Adrenal gland (tissue), 12 donors: Measurements from ENCODE around the gene SMYD1. TPM values are rescaled to one million over a fixed set of nuclear protein-coding genes. Genes with fewer than 3 reads are reported as not detected.

Source experiments
- DNase-seq, 7 donors: peaks; one replicate each; pipeline ENCODE4 v3.0.0-alpha.2; 2019 to 2020
- H3K27ac ChIP-seq, 5 donors: fragments of 200-600 bp; sonication (generic) in 4 of 5; 1 replicate in 3 of 5; 2 replicates in 2 of 5; pipeline versions ENCODE4 v1.5.1 to v1.8.0; 2016 to 2020; ENCODE audit warnings: mild to moderate bottlenecking in 1 of 5
- H3K27me3 ChIP-seq: fragments of 200-600 bp; 2 replicates; pipeline ENCODE4 v1.8.0; 2021
- H3K36me3 ChIP-seq, 2 donors: fragments of 200-600 bp; replicated peaks in 1 of 2; 1 replicate in 1 of 2; 2 replicates in 1 of 2; pipeline versions ENCODE4 v1.5.1 to v1.8.0; 2018 to 2022
- H3K4me1 ChIP-seq, 2 donors: fragments of 200-600 bp; replicated peaks in 1 of 2; 1 replicate in 1 of 2; 2 replicates in 1 of 2; pipeline versions ENCODE4 v1.5.1 to v1.8.0; 2018 to 2021
- H3K4me3 ChIP-seq, 4 donors: fragments of 200-600 bp; sonication (generic) in 3 of 4; one replicate each; pipeline ENCODE4 v1.5.1; 2016 to 2018
- H3K9me3 ChIP-seq, 3 donors: fragments of 200-600 bp; sonication (generic) in 1 of 3; replicated peaks in 1 of 3; 1 replicate in 2 of 3; 2 replicates in 1 of 3; pipeline versions ENCODE4 v1.5.1 to v1.8.0; 2016 to 2021
- CTCF ChIP-seq, 6 experiments: fragments of 450-650 bp in 4 of 6; fragments of 200-600 bp in 2 of 6; sonication (generic) in 1 of 6; IDR thresholded peaks; 1 replicate in 5 of 6; 2 replicates in 1 of 6; pipeline versions ENCODE4 v1.5.1 to v1.8.0; 2016 to 2021; ENCODE audit warnings: antibody characterized with exemption in 6 of 6, mild to moderate bottlenecking in 2 of 6, moderate library complexity in 1 of 6
- POLR2A ChIP-seq, 2 donors: fragments of 450-650 bp; IDR thresholded peaks; one replicate each; pipeline ENCODE4 v1.6.1; 2017; ENCODE audit warnings: antibody characterized with exemption in 2 of 2, mild to moderate bottlenecking in 2 of 2, moderate library complexity in 1 of 2
- WGBS, 4 donors: extraction: QIAGEN DNeasy Blood & Tissue Kit in 2 of 4; methylation state at CpG; one replicate each; pipeline versions ENCODE4 v1.1.5 to v1.1.7; 2013 to 2017; 5-methylcytosine and 5-hydroxymethylcytosine counted together
- intact Hi-C, 2 donors: fragments of 100-400 bp; cut with DNase I; formaldehyde crosslinking; loops; one replicate each; pipeline versions ENCODE4 v1.14.1 to v1.15.0; 2022 to 2023
- polyA plus RNA-seq, 3 donors: library from polyadenylated mRNA; stranded (reverse); fragments of 200-250 nt in 2 of 3; fragments of 350-450 nt in 1 of 3; fragmentation: Illumina TruSeq in 1 of 3; extraction: RNeasy Lipid Tissue Mini Kit (QIAGEN cat#74804) in 1 of 3; gene quantifications; one replicate each; pipeline ENCODE4 v1.2.3, GENCODE V29; 2013 to 2014
- total RNA-seq, 9 donors: library from RNA; depleted of rRNA in 4 of 9; stranded (reverse); fragments of >200 nt in 4 of 9; fragments of 120-200 nt in 1 of 9; fragmentation: NEBNext Ultra II Directional in 1 of 9; extraction: Animal tissue kit (Norgen Biotek cat#: 25700) in 1 of 9; gene quantifications; one replicate each; pipeline versions ENCODE4 v1.1.0 to v1.2.4, GENCODE V29; 2013 to 2023
- donor health status: healthy with polysubstance abuse.
- donor health status: Bipolar disorder and iron deficiency.
- donor health status: DM: yes; HTN: yes; CAD: no.
- donor health status: DM: no; HTN: no; CAD: no.
- donor health status: DM: no; HTN: no; CAD: no.
- donor health status: DM: yes; HTN: yes; CAD: no.

SMYD1 gene
- total and polyA plus RNA-seq, 12 donors, result under 0.01 to 0.34 (median 0.07) TPM; not detected in 8

- no peaks in the 10 kb centered on the region for H3K27me3 ChIP-seq
- H3K27ac ChIP-seq, result no peak overlapping the region
- no peak overlapping the region for H3K4me3 ChIP-seq
- H3K4me1 ChIP-seq, result no peaks in the 10 kb centered on the region
- TF ChIP-seq POLR2A (IDR thresholded peaks at IDR 0.05) (no peak), CTCF (IDR thresholded peaks at IDR 0.05) (no peak)
- DNase-seq, result no peak
- intact Hi-C loops, result no loop called here
- no peaks in the 10 kb centered on the region for H3K36me3 ChIP-seq
- WGBS, 4 donors, result 68 to 78% (median 73%) methylated on average over 4 of the region's 4 CpGs
- no peaks in the 10 kb centered on the region for H3K9me3 ChIP-seq
These were observed 41.2 kb downstream of the SMYD1 start for GRCh38 chr2:88108796-88109195.

GRCh38 chr2:88110830-88111229, 43.2 kb downstream of the SMYD1 start:
- 70 to 82% (median 76%) methylated on average over 2 of the region's 2 CpGs for WGBS, 4 donors
- H3K9me3 ChIP-seq, result no peaks in the 10 kb centered on the region
- no peaks in the 10 kb centered on the region for H3K27me3 ChIP-seq
- H3K27ac ChIP-seq, result no peak overlapping the region
- H3K4me3 ChIP-seq, result no peak overlapping the region
- H3K4me1 ChIP-seq, result no peaks in the 10 kb centered on the region
- H3K36me3 ChIP-seq, result no peaks in the 10 kb centered on the region
- intact Hi-C loops, result no loop called here
- no peak for TF ChIP-seq POLR2A (IDR thresholded peaks at IDR 0.05)
- TF ChIP-seq CTCF (IDR thresholded peaks at IDR 0.05), result no peak
- DNase-seq, result no peak

GRCh38 chr2:88113069-88113468, 45.4 kb downstream of the SMYD1 start:
- H3K27ac ChIP-seq, result no peak overlapping the region
- H3K36me3 ChIP-seq, result no peaks in the 10 kb centered on the region
- no peak for TF ChIP-seq POLR2A (IDR thresholded peaks at IDR 0.05)
- TF ChIP-seq CTCF (IDR thresholded peaks at IDR 0.05), result no peak
- H3K27me3 ChIP-seq, result no peaks in the 10 kb centered on the region
- no peak for DNase-seq
- no peak overlapping the region for H3K4me3 ChIP-seq
- H3K4me1 ChIP-seq, result no peaks in the 10 kb centered on the region
- intact Hi-C loops, result no loop called here
- WGBS, 4 donors, result 73 to 85% (median 83%) methylated on average over 2 of the region's 2 CpGs
- no peaks in the 10 kb centered on the region for H3K9me3 ChIP-seq

GRCh38 chr2:88114889-88115288, 47.3 kb downstream of the SMYD1 start:
- Histone ChIP-seq H3K4me3 (no peak overlapping the region), H3K27me3 (no peaks in the 10 kb centered on the region), H3K4me1 (no peaks in the 10 kb centered on the region), H3K9me3 (no peaks in the 10 kb centered on the region), H3K27ac (no peak overlapping the region), H3K36me3 (no peaks in the 10 kb centered on the region)
- no peak for DNase-seq
- TF ChIP-seq POLR2A (IDR thresholded peaks at IDR 0.05) (no peak), CTCF (IDR thresholded peaks at IDR 0.05) (no peak)
- WGBS, 4 donors, result 42 to 68% (median 49%) methylated on average over 5 of the region's 5 CpGs
- intact Hi-C loops, result no loop called here
